Stimulated activated CD8-positive, alpha-beta memory T cell treated with anti-CD3 and anti-CD28 coated beads, Interleukin-2, amount 100 ng/mL, for 1 hour (primary cell): ENCODE results near the gene DHX58.

Source experiments
- DNase-seq, 2 donors: peaks; one replicate each; pipeline ENCODE4 v3.0.0-alpha.2; 2020; ENCODE audit warnings: low read depth in 2 of 2

DHX58 gene

GRCh38 chr17:42129109-42129837 is 16.8 kb upstream of the DHX58 start:
- no peak for DNase-seq

GRCh38 chr17:42127414-42127813 is 14.9 kb upstream of the DHX58 start:
- DNase-seq: no peak

- DNase-seq: no peak
These were observed 14.3 kb upstream of the DHX58 start for GRCh38 chr17:42126836-42127235.

- no peak for DNase-seq
These were observed 13.1 kb upstream of the DHX58 start for GRCh38 chr17:42125565-42125964.

- no peak for DNase-seq
These were observed 11.7 kb upstream of the DHX58 start for GRCh38 chr17:42124256-42124655.

GRCh38 chr17:42122371-42123303 is 10.1 kb upstream of the DHX58 start, which contains the start of gene HSPB9:
Gene HSPB9, plus strand, starts transcription at chr17:42122804. Its CDS starts 47 bp downstream, at chr17:42122851.
- DNase-seq: no peak

GRCh38 chr17:42120770-42121769 is 8.6 kb upstream of the DHX58 start, which contains the start of gene KAT2A:
Gene KAT2A, minus strand, starts transcription at chr17:42121367. Its CDS starts 63 bp downstream, at chr17:42121304.
- DNase-seq: peak; percentile 42 to 62

- no peak for DNase-seq
These were observed 7.8 kb upstream of the DHX58 start for GRCh38 chr17:42120161-42120769.

- no peak for DNase-seq
These were observed 6.8 kb upstream of the DHX58 start for GRCh38 chr17:42119301-42119700.

GRCh38 chr17:42118545-42118944 is 6.0 kb upstream of the DHX58 start:
- no peak for DNase-seq

GRCh38 chr17:42118126-42118510 is 5.6 kb upstream of the DHX58 start:
- no peak for DNase-seq

- no peak for DNase-seq
These were observed 5.0 kb upstream of the DHX58 start for GRCh38 chr17:42117397-42118125.

GRCh38 chr17:42116705-42117396 is 4.3 kb upstream of the DHX58 start:
- DNase-seq: peak; percentile 59 to 68

GRCh38 chr17:42114118-42114517 is 1.6 kb upstream of the DHX58 start:
- no peak for DNase-seq

GRCh38 chr17:42113293-42114069 is 967 bp upstream of the DHX58 start:
- no peak for DNase-seq

GRCh38 chr17:42111871-42112551 is 503 bp downstream of the DHX58 start:
- no peak for DNase-seq

- no peak for DNase-seq
These were observed 1.3 kb downstream of the DHX58 start for GRCh38 chr17:42111265-42111636.
